Neuronal stem cell (in vitro differentiated cells): ENCODE results near the gene TAOK2.

Experiments
- DNase-seq: peaks from one replicate; pipeline ENCODE4 v3.0.0-alpha.2; 2013; ENCODE audit warnings: low spot score
- H2AFZ ChIP-seq: one replicate; pipeline ENCODE4 v1.6.1; 2013; ENCODE audit warnings: mild to moderate bottlenecking, low read length, inconsistent platforms
- H2AK5ac ChIP-seq: 2 replicates; pipeline ENCODE4 v1.6.1; 2013; ENCODE audit warnings: low read depth, mild to moderate bottlenecking, inconsistent platforms, low read length, moderate library complexity, mixed read lengths
- H2BK120ac ChIP-seq: 2 replicates; pipeline ENCODE4 v1.6.1; 2013; ENCODE audit warnings: low read depth, mild to moderate bottlenecking, inconsistent platforms, low read length, moderate library complexity, mixed read lengths
- H2BK12ac ChIP-seq: one replicate; pipeline ENCODE4 v1.6.1; 2013; ENCODE audit warnings: low read length, inconsistent platforms
- H2BK15ac ChIP-seq: 2 replicates; pipeline ENCODE4 v1.6.1; 2013; ENCODE audit warnings: mild to moderate bottlenecking, low read length, inconsistent platforms, mixed read lengths
- H2BK5ac ChIP-seq: one replicate; pipeline ENCODE4 v1.6.1; 2013; ENCODE audit warnings: inconsistent platforms, mild to moderate bottlenecking, low read length, moderate library complexity
- H3K14ac ChIP-seq: one replicate; pipeline ENCODE4 v1.6.1; 2013; ENCODE audit warnings: low read length, inconsistent platforms
- H3K18ac ChIP-seq: 2 replicates; pipeline ENCODE4 v1.6.1; 2013; ENCODE audit warnings: low read length, inconsistent platforms
- H3K23ac ChIP-seq: 2 replicates; pipeline ENCODE4 v1.6.1; 2013; ENCODE audit warnings: low read depth, mild to moderate bottlenecking, mixed read lengths, low read length, inconsistent platforms; ENCODE audit not compliant: poor library complexity
- H3K27ac ChIP-seq: replicated peaks from 3 replicates; pipeline ENCODE4 v1.5.1; 2013; ENCODE audit warnings: low read length, inconsistent platforms
- H3K27me3 ChIP-seq, 3 experiments: 2 replicates each; pipeline ENCODE4 v1.6.1; 2013; ENCODE audit warnings: low read length in 3 of 3, mild to moderate bottlenecking in 2 of 3, inconsistent platforms in 1 of 3, low read depth in 1 of 3, mixed read lengths in 1 of 3, moderate library complexity in 1 of 3; ENCODE audit not compliant: control insufficient read depth in 3 of 3, insufficient read depth in 3 of 3
- H3K36me3 ChIP-seq, 2 donors: replicated peaks in 1 of 2; 2 replicates each; pipeline ENCODE4 v1.6.1; 2013; ENCODE audit warnings: low read length in 2 of 2; ENCODE audit not compliant: control insufficient read depth in 2 of 2, insufficient read depth in 2 of 2
- H3K4ac ChIP-seq: 2 replicates; pipeline ENCODE4 v1.6.1; 2013; ENCODE audit warnings: inconsistent platforms, mild to moderate bottlenecking, low read length, moderate library complexity
- H3K4me1 ChIP-seq, 2 donors: 1 replicate in 1 of 2; 2 replicates in 1 of 2; pipeline ENCODE4 v1.6.1; 2013; ENCODE audit warnings: low read length in 2 of 2, low read depth in 1 of 2; ENCODE audit not compliant: control insufficient read depth in 2 of 2, insufficient read depth in 1 of 2
- H3K4me2 ChIP-seq: one replicate; pipeline ENCODE4 v1.6.1; 2013; ENCODE audit warnings: mild to moderate bottlenecking, low read length, inconsistent platforms; ENCODE audit not compliant: insufficient read depth, poor library complexity, severe bottlenecking
- H3K4me3 ChIP-seq, 2 donors: 2 replicates each; pipeline ENCODE4 v1.5.1; 2013; ENCODE audit warnings: low read length in 2 of 2, mild to moderate bottlenecking in 2 of 2, inconsistent platforms in 1 of 2, moderate library complexity in 1 of 2
- H3K79me1 ChIP-seq: one replicate; pipeline ENCODE4 v1.6.1; 2013; ENCODE audit warnings: low read depth, mild to moderate bottlenecking, inconsistent platforms, low read length, moderate library complexity
- H3K9ac ChIP-seq: one replicate; pipeline ENCODE4 v1.6.1; 2013; ENCODE audit warnings: mild to moderate bottlenecking, low read depth, low read length, inconsistent platforms; ENCODE audit not compliant: poor library complexity
- H3K9me3 ChIP-seq, 2 donors: replicated peaks in 1 of 2; 2 replicates each; pipeline versions ENCODE3 to v1.6.1; 2013; ENCODE audit warnings: low read length in 2 of 2, mild to moderate bottlenecking in 2 of 2, inconsistent platforms in 1 of 2, low read depth in 1 of 2, mixed read lengths in 1 of 2, moderate library complexity in 1 of 2; ENCODE audit not compliant: control insufficient read depth in 2 of 2, insufficient read depth in 1 of 2
- H4K8ac ChIP-seq: one replicate; pipeline ENCODE4 v1.6.1; 2013; ENCODE audit warnings: low read depth, mild to moderate bottlenecking, inconsistent platforms, low read length, moderate library complexity
- H4K91ac ChIP-seq: one replicate; pipeline ENCODE4 v1.6.1; 2013; ENCODE audit warnings: low read length, low read depth, mild to moderate bottlenecking, inconsistent platforms; ENCODE audit not compliant: poor library complexity
- WGBS, 2 donors: extraction: QIAGEN DNeasy Blood & Tissue Kit; methylation state at CpG; one replicate each; pipeline ENCODE4 v1.1.7; 2013; ENCODE audit warnings: missing lambda C conversion rate in 2 of 2, mixed read lengths in 1 of 2; ENCODE audit not compliant: insufficient read length in 2 of 2, insufficient replicate concordance in 1 of 2; ENCODE audit errors: extremely low coverage in 2 of 2; 5-methylcytosine and 5-hydroxymethylcytosine counted together

TAOK2 gene

DNA sequence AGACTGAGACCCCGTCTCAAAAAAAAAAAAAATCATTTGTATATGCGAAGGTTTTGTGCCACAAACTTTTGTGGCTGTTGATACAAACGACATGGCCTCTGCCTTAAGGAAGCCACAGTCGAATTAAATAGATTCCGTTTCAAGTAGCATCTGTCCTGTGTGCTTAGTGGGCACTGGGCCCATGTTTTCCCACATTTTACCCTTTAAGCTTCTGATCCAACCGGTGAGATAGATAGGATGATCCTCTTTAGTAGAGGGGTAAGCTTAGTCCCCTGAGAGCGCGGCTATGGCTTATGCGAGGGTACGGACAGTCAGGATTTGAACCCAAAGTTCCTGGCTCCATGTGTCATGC, 12.6 kb upstream of the TAOK2 start:
- Histone ChIP-seq H3K14ac (no peak overlapping the region), H3K4me2 (peak overlapping the region; percentile 66), H2BK120ac (no peak overlapping the region), H4K91ac (no peak overlapping the region), H3K18ac (no peak overlapping the region), H4K8ac (no peak overlapping the region), H3K23ac (no peak overlapping the region), H3K79me1 (no peaks in the 10 kb centered on the region), H2BK5ac (no peak overlapping the region), H3K4ac (no peak overlapping the region), H2BK12ac (no peak overlapping the region), H3K4me3 (peak overlapping the region in 1 of 2 donors; percentile 62), H2AFZ (peak overlapping the region; percentile 90), H3K9ac (peak overlapping the region; percentile 5), H3K27ac (no peak overlapping the region), H2AK5ac (no peak overlapping the region), H3K36me3 (peaks cover 1 to 12% of the 10 kb centered on the region in 2 donors), H3K4me1 (peaks cover 0 to 3% of the 10 kb centered on the region in 2 donors), H3K9me3 (peaks cover 0 to 4% of the 10 kb centered on the region in 2 donors), H2BK15ac (no peak overlapping the region), H3K27me3 (no peaks in the 10 kb centered on the region)
- no CpG with 5 or more reads among the region's 10 CpGs for WGBS, 2 donors
- DNase-seq: no peak

DNA sequence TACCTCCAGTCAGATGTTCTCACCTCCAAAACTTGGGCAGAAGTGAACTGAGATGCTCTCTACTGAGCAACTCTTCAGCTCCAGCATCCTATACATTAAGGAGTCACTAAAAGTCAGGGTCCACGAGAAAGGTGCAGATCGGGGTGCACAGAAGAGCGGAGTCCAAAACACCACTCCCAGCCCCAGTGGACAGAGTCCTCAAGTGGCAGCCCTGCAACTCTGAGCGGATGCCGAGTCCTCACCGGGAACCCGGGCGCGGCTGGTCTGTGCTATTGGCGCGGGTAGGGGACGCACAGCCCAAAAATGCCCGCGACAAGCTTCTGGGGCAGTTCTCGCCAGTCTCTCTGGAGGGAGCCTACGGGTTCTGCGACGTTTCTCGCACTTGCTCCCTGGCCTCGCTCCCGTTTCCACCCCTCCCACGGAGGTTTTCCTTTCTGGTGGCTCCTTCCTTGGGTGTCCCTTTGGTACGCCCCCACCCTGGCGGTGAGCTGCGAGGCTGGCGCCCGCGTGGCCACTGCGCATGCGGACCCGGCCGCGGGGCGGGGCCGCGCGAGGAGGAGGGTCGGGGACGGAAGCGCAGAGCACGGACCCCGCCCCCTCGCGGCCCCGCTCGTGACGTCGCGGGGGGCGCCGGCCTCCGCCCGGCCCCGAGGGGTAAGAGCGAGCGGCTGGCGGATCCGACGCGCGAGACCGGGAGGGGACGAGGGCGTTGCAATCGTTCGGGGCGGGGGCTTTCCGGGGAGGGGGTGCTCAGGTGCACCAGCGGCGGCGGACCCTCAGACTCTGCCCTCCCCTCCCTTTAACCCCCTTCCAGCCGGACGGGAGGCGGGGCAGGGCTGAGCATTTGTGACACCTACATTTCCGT, 12.0 kb upstream of the TAOK2 start, which contains the start of gene TMEM219:
Gene TMEM219, plus strand, starts transcription at position 601 of the 865 bp plus-strand sequence. CDS start 1,065 bp downstream, outside the sequence.
- no peak within 1 kb of the TSS for H2BK15ac ChIP-seq
- no peak within 1 kb of the TSS for H4K91ac ChIP-seq
- H3K4me3 ChIP-seq: peak within 1 kb of the TSS; percentile 62 to 84
- H3K27me3 ChIP-seq: no peaks in the 10 kb centered on the region
- H3K4me2 ChIP-seq: peak within 1 kb of the TSS; percentile 66
- no peak within 1 kb of the TSS for H4K8ac ChIP-seq
- no peak within 1 kb of the TSS for H3K14ac ChIP-seq
- DNase-seq: peak; percentile 93
- H3K23ac ChIP-seq: peak within 1 kb of the TSS; percentile 92
- no peak within 1 kb of the TSS for H3K4ac ChIP-seq
- H3K18ac ChIP-seq: peak within 1 kb of the TSS; percentile 88
- H3K4me1 ChIP-seq: peaks cover 0 to 3% of the 10 kb centered on the region in 2 donors
- H3K27ac ChIP-seq: no peak within 1 kb of the TSS
- no peak within 1 kb of the TSS for H2BK5ac ChIP-seq
- WGBS, 2 donors: no CpG with 5 or more reads among the region's 75 CpGs
- H3K79me1 ChIP-seq: no peaks in the 10 kb centered on the region
- H2BK12ac ChIP-seq: no peak within 1 kb of the TSS
- peaks cover 1 to 12% of the 10 kb centered on the region in 2 donors for H3K36me3 ChIP-seq
- peaks cover 0 to 4% of the 10 kb centered on the region in 2 donors for H3K9me3 ChIP-seq
- peak within 1 kb of the TSS; percentile 90 for H2AFZ ChIP-seq
- H3K9ac ChIP-seq: peak within 1 kb of the TSS; percentile 5
- H2BK120ac ChIP-seq: no peak within 1 kb of the TSS
- no peak within 1 kb of the TSS for H2AK5ac ChIP-seq

DNA sequence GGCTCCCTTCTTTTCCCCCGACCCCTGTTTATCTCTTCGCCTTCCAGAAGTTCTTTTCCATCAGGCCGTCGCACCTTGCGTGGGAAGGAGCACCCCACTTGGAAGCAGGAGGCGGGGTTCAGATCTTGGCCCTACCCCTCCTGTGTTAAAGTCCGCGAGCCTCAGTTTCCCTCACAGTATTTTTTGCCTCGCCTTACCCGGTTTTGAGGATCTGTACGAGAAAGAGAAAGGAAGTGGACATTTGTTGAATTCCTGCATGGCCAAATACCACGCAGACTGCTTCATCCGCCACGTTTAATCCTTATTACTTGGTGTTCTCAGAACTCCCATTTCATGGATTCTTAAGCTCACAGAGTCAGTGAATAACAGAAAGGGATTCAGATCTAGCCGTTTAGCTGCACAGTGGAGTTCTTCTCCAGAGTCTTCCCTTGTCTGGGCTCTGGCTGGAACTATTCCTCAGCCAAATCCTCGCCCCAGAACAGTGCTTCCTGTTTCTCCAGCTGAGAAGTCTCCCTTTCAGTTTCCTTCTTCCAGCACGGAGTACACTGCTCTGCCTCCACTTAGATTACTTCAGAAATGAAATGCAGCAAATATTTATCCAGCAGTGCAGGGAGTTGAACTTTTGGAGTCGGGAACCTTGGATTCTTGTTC, 11.2 kb upstream of the TAOK2 start:
- peak overlapping the region; percentile 92 for H3K23ac ChIP-seq
- H3K36me3 ChIP-seq: peaks cover 1 to 16% of the 10 kb centered on the region in 2 donors
- H3K4me1 ChIP-seq: peaks cover 0 to 3% of the 10 kb centered on the region in 2 donors
- no peak overlapping the region for H3K14ac ChIP-seq
- peak overlapping the region; percentile 88 for H3K18ac ChIP-seq
- H2BK120ac ChIP-seq: no peak overlapping the region
- peak overlapping the region; percentile 90 for H2AFZ ChIP-seq
- no peak overlapping the region for H2BK15ac ChIP-seq
- H3K9me3 ChIP-seq: peaks cover 0 to 4% of the 10 kb centered on the region in 2 donors
- H3K4ac ChIP-seq: no peak overlapping the region
- H2BK12ac ChIP-seq: no peak overlapping the region
- no peak overlapping the region for H2BK5ac ChIP-seq
- H2AK5ac ChIP-seq: no peak overlapping the region
- H3K79me1 ChIP-seq: no peaks in the 10 kb centered on the region
- H3K27me3 ChIP-seq: no peaks in the 10 kb centered on the region
- no CpG with 5 or more reads among the region's 18 CpGs for WGBS, 2 donors
- H3K27ac ChIP-seq: no peak overlapping the region
- H4K8ac ChIP-seq: no peak overlapping the region
- DNase-seq: no peak
- H3K4me2 ChIP-seq: peak overlapping the region; percentile 66
- H3K9ac ChIP-seq: no peak overlapping the region
- H4K91ac ChIP-seq: no peak overlapping the region
- peak overlapping the region; percentile 62 to 73 for H3K4me3 ChIP-seq
